GM11168 (cell line): ENCODE results near the gene ZPR1.

Experiments used
- in situ Hi-C: fragments of 300-500 bp; cut with MboI; formaldehyde crosslinking; loops from one replicate; pipeline ENCODE4 v1.12.0; 2022; ENCODE audit warnings: low sequenced_read_pairs; ENCODE audit not compliant: unreplicated experiment

Gene ZPR1

GRCh38 chr11:116796548-116796947, 8.7 kb upstream of the ZPR1 start:
- in situ Hi-C loops, result loop anchor here (25.0 kb wide), 1 partner anchor 316 kb away; no protein-coding TSS in a partner anchor

- in situ Hi-C loops, result loop anchor here (25.0 kb wide), 1 partner anchor 317 kb away; no protein-coding TSS in a partner anchor
These were observed 7.0 kb upstream of the ZPR1 start for GRCh38 chr11:116794851-116795250.

- in situ Hi-C loops, result loop anchor here (25.0 kb wide), 1 partner anchor 319 kb away; no protein-coding TSS in a partner anchor
These were observed 5.9 kb upstream of the ZPR1 start for GRCh38 chr11:116793772-116794097.

GRCh38 chr11:116792869-116793771, 5.3 kb upstream of the ZPR1 start:
- in situ Hi-C loops, result loop anchor here (25.0 kb wide), 1 partner anchor 319 kb away; no protein-coding TSS in a partner anchor

GRCh38 chr11:116792144-116792868, 4.5 kb upstream of the ZPR1 start:
- in situ Hi-C loops, result loop anchor here (25.0 kb wide), 1 partner anchor 320 kb away; no protein-coding TSS in a partner anchor

GRCh38 chr11:116791813-116792143, 4.0 kb upstream of the ZPR1 start, which contains the start of gene APOA5:
APOA5 (minus strand) TSS chr11:116791879; CDS start chr11:116791860, 19 bp downstream.
- in situ Hi-C loops, result loop anchor here (25.0 kb wide), 1 partner anchor 321 kb away; no protein-coding TSS in a partner anchor

GRCh38 chr11:116791002-116791812, 3.4 kb upstream of the ZPR1 start:
- in situ Hi-C loops, result loop anchor here (25.0 kb wide), 1 partner anchor 321 kb away; no protein-coding TSS in a partner anchor

- in situ Hi-C loops, result loop anchor here (25.0 kb wide), 1 partner anchor 322 kb away; no protein-coding TSS in a partner anchor
These were observed 2.6 kb upstream of the ZPR1 start for GRCh38 chr11:116790167-116791001.

GRCh38 chr11:116788975-116789374, 1.2 kb upstream of the ZPR1 start:
- in situ Hi-C loops, result loop anchor here (25.0 kb wide), 1 partner anchor 323 kb away; no protein-coding TSS in a partner anchor

- in situ Hi-C loops, result loop anchor here (25.0 kb wide), 1 partner anchor 324 kb away; no protein-coding TSS in a partner anchor
These were observed 711 bp upstream of the ZPR1 start for GRCh38 chr11:116788534-116788933.

GRCh38 chr11:116787436-116787785, 412 bp downstream of the ZPR1 start:
- in situ Hi-C loops, result loop anchor here (25.0 kb wide), 1 partner anchor 325 kb away; no protein-coding TSS in a partner anchor

GRCh38 chr11:116786966-116787365, 857 bp downstream of the ZPR1 start:
- in situ Hi-C loops, result loop anchor here (25.0 kb wide), 1 partner anchor 325 kb away; no protein-coding TSS in a partner anchor

- in situ Hi-C loops, result loop anchor here (25.0 kb wide), 1 partner anchor 326 kb away; no protein-coding TSS in a partner anchor
These were observed 1.5 kb downstream of the ZPR1 start for GRCh38 chr11:116786326-116786725.

- in situ Hi-C loops, result loop anchor here (25.0 kb wide), 1 partner anchor 330 kb away; no protein-coding TSS in a partner anchor
These were observed 5.1 kb downstream of the ZPR1 start for GRCh38 chr11:116782728-116783127.

GRCh38 chr11:116778556-116778955, 9.3 kb downstream of the ZPR1 start:
- in situ Hi-C loops, result loop anchor here (25.0 kb wide), 1 partner anchor 334 kb away; no protein-coding TSS in a partner anchor

- in situ Hi-C loops, result loop anchor here (25.0 kb wide), 1 partner anchor 335 kb away; no protein-coding TSS in a partner anchor
These were observed 10.8 kb downstream of the ZPR1 start for GRCh38 chr11:116777056-116777455.

GRCh38 chr11:116776522-116776984, 11.3 kb downstream of the ZPR1 start:
- in situ Hi-C loops, result loop anchor here (25.0 kb wide), 1 partner anchor 336 kb away; no protein-coding TSS in a partner anchor

- in situ Hi-C loops, result loop anchor here (25.0 kb wide), 1 partner anchor 336 kb away; no protein-coding TSS in a partner anchor
These were observed 11.8 kb downstream of the ZPR1 start for GRCh38 chr11:116775975-116776374.
